Measurements from ENCODE around the gene INPP4B. TPM values are rescaled to one million over a fixed set of nuclear protein-coding genes. Genes with fewer than 3 reads are reported as not detected.
"Not testable (repeated sequence)": the region's sequence is repeated elsewhere in the genome, so short reads cannot be mapped to it uniquely, and the experiment has no call there.

INPP4B gene
- total RNA-seq, 1 experiment from 2014 or later, result 16.1 TPM

GRCh38 chr4:142826503-142827241 lies 19.4 kb downstream of the INPP4B start:
- DNase-seq (ENCODE audit: low read depth), result no peak

- peak; percentile 20 for DNase-seq (ENCODE audit: low read depth)
Observed at GRCh38 chr4:142824368-142824767, 21.7 kb downstream of the INPP4B start.

GRCh38 chr4:142823796-142824195 lies 22.3 kb downstream of the INPP4B start:
- no peak for DNase-seq (ENCODE audit: low read depth)

- peak; percentile 11 for DNase-seq (ENCODE audit: low read depth)
Observed at GRCh38 chr4:142818476-142818875, 27.6 kb downstream of the INPP4B start.

GRCh38 chr4:142818031-142818430 lies 28.1 kb downstream of the INPP4B start:
- peak; percentile 65 for DNase-seq (ENCODE audit: low read depth)

- DNase-seq (ENCODE audit: low read depth), result peak; percentile 96
Observed at GRCh38 chr4:142817442-142817841, 28.7 kb downstream of the INPP4B start.

GRCh38 chr4:142815834-142816233 lies 30.3 kb downstream of the INPP4B start:
- peak; percentile 84 for DNase-seq (ENCODE audit: low read depth)

GRCh38 chr4:142813388-142813787 lies 32.7 kb downstream of the INPP4B start:
- DNase-seq (ENCODE audit: low read depth), result no peak

- DNase-seq (ENCODE audit: low read depth), result no peak
Observed at GRCh38 chr4:142812091-142812490, 34.0 kb downstream of the INPP4B start.

GRCh38 chr4:142811034-142811433 lies 35.1 kb downstream of the INPP4B start:
- DNase-seq (ENCODE audit: low read depth), result no peak

GRCh38 chr4:142809559-142809958 lies 36.5 kb downstream of the INPP4B start:
- no peak for DNase-seq (ENCODE audit: low read depth)

GRCh38 chr4:142803879-142804278 lies 42.2 kb downstream of the INPP4B start:
- not testable (repeated sequence) for DNase-seq (ENCODE audit: low read depth)

- DNase-seq (ENCODE audit: low read depth), result peak; percentile 15
Observed at GRCh38 chr4:142801966-142802365, 44.1 kb downstream of the INPP4B start.

- peak; percentile 29 for DNase-seq (ENCODE audit: low read depth)
Observed at GRCh38 chr4:142781114-142781513, 65.0 kb downstream of the INPP4B start.

GRCh38 chr4:142778900-142779299 lies 67.2 kb downstream of the INPP4B start:
- DNase-seq (ENCODE audit: low read depth), result peak; percentile 2

- peak; percentile 26 for DNase-seq (ENCODE audit: low read depth)
Observed at GRCh38 chr4:142778430-142778829, 67.7 kb downstream of the INPP4B start.

- DNase-seq (ENCODE audit: low read depth), result no peak
Observed at GRCh38 chr4:142777045-142777743, 68.9 kb downstream of the INPP4B start.

GRCh38 chr4:142776026-142776425 lies 70.1 kb downstream of the INPP4B start:
- no peak for DNase-seq (ENCODE audit: low read depth)

- no peak for DNase-seq (ENCODE audit: low read depth)
Observed at GRCh38 chr4:142773505-142773904, 72.6 kb downstream of the INPP4B start.

- no peak for DNase-seq (ENCODE audit: low read depth)
Observed at GRCh38 chr4:142762280-142762679, 83.8 kb downstream of the INPP4B start.

GRCh38 chr4:142752202-142752786 lies 93.8 kb downstream of the INPP4B start:
- DNase-seq (ENCODE audit: low read depth), result no peak

- peak; percentile 67 for DNase-seq (ENCODE audit: low read depth)
Observed at GRCh38 chr4:142743121-142743825, 102.8 kb downstream of the INPP4B start.

Data from M059J (cell line).